Mucosa of descending colon (tissue), 3 donors: ENCODE data around the gene NDUFS8. TPM values are rescaled to one million over a fixed set of nuclear protein-coding genes. Genes with fewer than 3 reads are reported as not detected.

Experiments used
- ATAC-seq: fragments of 200-7000 bp; cut with Tn5 transposase; one replicate; pipeline ENCODE4 v1.9.1; 2020; ENCODE audit warnings: mild to moderate bottlenecking, moderate library complexity
- DNase-seq, 3 donors: peaks; one replicate each; pipeline ENCODE4 v3.0.0-alpha.2; 2020
- H3K36me3 ChIP-seq: fragments of 200-600 bp; one replicate; pipeline ENCODE4 v1.8.0; 2021; ENCODE audit warnings: low read depth, mild to moderate bottlenecking
- H3K4me1 ChIP-seq: fragments of 200-600 bp; one replicate; pipeline ENCODE4 v1.8.0; 2021; ENCODE audit warnings: low read depth, mild to moderate bottlenecking
- H3K4me3 ChIP-seq: fragments of 200-600 bp; one replicate; pipeline ENCODE4 v1.8.0; 2021; ENCODE audit warnings: mild to moderate bottlenecking
- H3K9me3 ChIP-seq: fragments of 200-600 bp; one replicate; pipeline ENCODE4 v1.8.0; 2021; ENCODE audit warnings: mild to moderate bottlenecking
- CTCF ChIP-seq: fragments of 200-600 bp; IDR thresholded peaks from one replicate; pipeline ENCODE4 v1.8.0; 2022; ENCODE audit warnings: antibody characterized with exemption, mild to moderate bottlenecking
- intact Hi-C, 2 donors: fragments of 100-400 bp; cut with DNase I in 1 of 2; cut with micrococcal nuclease in 1 of 2; formaldehyde crosslinking; loops; one replicate each; pipeline versions ENCODE4 v1.11.0 to v1.11.1; 2022; cut with DNase I, micrococcal nuclease
- total RNA-seq, 3 donors: library from RNA; stranded (reverse); fragmentation: NEBNext Ultra II Directional in 2 of 3; extraction: Animal tissue kit (Norgen Biotek cat#: 25700) in 2 of 3; gene quantifications; one replicate each; pipeline versions ENCODE4 v1.2.1 to v1.2.4, GENCODE V29; 2021 to 2023
- donor health status: DM: no; HTN: no; CAD: no; lungs with moderate emphysema.
- donor health status: DM: no; HTN: no; CAD: no.
- donor health status: DM: no; HTN: yes; CAD: no.

NDUFS8 gene
- total RNA-seq, 3 donors from 2014 or later = 148 to 165 (median 162) TPM

GRCh38 chr11:68049509-68050370, 19.3 kb downstream of the NDUFS8 start:
- intact Hi-C loops = no loop called here
- ATAC-seq = no peak
- Histone ChIP-seq H3K9me3 (no peaks in the 10 kb centered on the region), H3K36me3 (no peaks in the 10 kb centered on the region), H3K4me3 (no peak overlapping the region), H3K4me1 (no peaks in the 10 kb centered on the region)
- TF ChIP-seq CTCF = no peak
- peak in 1 of 3 donors; percentile 29 for DNase-seq

- no peak for TF ChIP-seq CTCF
- ATAC-seq (no peak), DNase-seq (no peak)
- H3K4me3 ChIP-seq = no peak overlapping the region
- H3K4me1 ChIP-seq = no peaks in the 10 kb centered on the region
- intact Hi-C loops = no loop called here
- H3K9me3 ChIP-seq = no peaks in the 10 kb centered on the region
- no peaks in the 10 kb centered on the region for H3K36me3 ChIP-seq
These were observed 19.9 kb downstream of the NDUFS8 start for GRCh38 chr11:68050371-68050841.

- Histone ChIP-seq H3K4me3 (no peak overlapping the region), H3K4me1 (no peaks in the 10 kb centered on the region), H3K36me3 (no peaks in the 10 kb centered on the region), H3K9me3 (no peaks in the 10 kb centered on the region)
- DNase-seq (no peak), ATAC-seq (peak; percentile 7)
- TF ChIP-seq CTCF = no peak
- intact Hi-C loops = no loop called here
These were observed 21.0 kb downstream of the NDUFS8 start for GRCh38 chr11:68051191-68052136.

- intact Hi-C loops = no loop called here
- Histone ChIP-seq H3K4me3 (no peak overlapping the region), H3K36me3 (no peaks in the 10 kb centered on the region), H3K4me1 (no peaks in the 10 kb centered on the region), H3K9me3 (no peaks in the 10 kb centered on the region)
- ATAC-seq = peak; percentile 1
- no peak for DNase-seq
- no peak for TF ChIP-seq CTCF
These were observed 21.8 kb downstream of the NDUFS8 start for GRCh38 chr11:68052137-68052873.

- Histone ChIP-seq H3K9me3 (no peaks in the 10 kb centered on the region), H3K4me1 (no peaks in the 10 kb centered on the region), H3K4me3 (no peak overlapping the region), H3K36me3 (no peaks in the 10 kb centered on the region)
- TF ChIP-seq CTCF = no peak
- ATAC-seq (no peak), DNase-seq (no peak)
- intact Hi-C loops = no loop called here
These were observed 22.6 kb downstream of the NDUFS8 start for GRCh38 chr11:68053117-68053516.
